IMR-90 (cell line): ENCODE measurements around the gene ENTPD3. TPM values are rescaled to one million over a fixed set of nuclear protein-coding genes. Genes with fewer than 3 reads are reported as not detected.

Experiments used
- ATAC-seq: fragments of 200-7000 bp; cut with Tn5 transposase; 2 replicates; pipeline ENCODE4 v1.9.1; 2020; ENCODE audit warnings: low read depth, mild to moderate bottlenecking, moderate library complexity
- BruUV-seq: library from RNA; stranded (reverse); fragments of 400-500 nt; replicated peaks from 2 replicates; lab custom pipeline; 2021; lab: Mats Ljungman, UMichigan
- CTCF ChIA-PET: fragments of 300-600 bp; formaldehyde crosslinking; extraction: SDS; loops from one replicate; lab custom pipeline; 2021; ENCODE audit warnings: antibody characterized with exemption; lab: Yijun Ruan, JAX
- POLR2A ChIA-PET: fragments of 300-600 bp; sonication (Branson Sonifier 250); formaldehyde crosslinking; loops from one replicate; lab custom pipeline; 2022; ENCODE audit warnings: antibody characterized with exemption; ENCODE audit not compliant: unreplicated experiment; lab: Charles Lee
- DNase-seq: peaks from one replicate; pipeline ENCODE4 v3.0.0; 2013
- H2AFZ ChIP-seq: replicated peaks from 2 replicates; pipeline ENCODE3; 2013; ENCODE audit warnings: low read length, mild to moderate bottlenecking; ENCODE audit not compliant: poor library complexity
- H2AK5ac ChIP-seq: 2 replicates; pipeline ENCODE4 v1.6.1; 2013; ENCODE audit warnings: low read depth, low read length, inconsistent platforms
- H2AK9ac ChIP-seq: replicated peaks from 2 replicates; pipeline ENCODE3; 2013; ENCODE audit warnings: mild to moderate bottlenecking, low read depth, low read length, moderate library complexity; ENCODE audit not compliant: poor library complexity
- H2BK120ac ChIP-seq: 2 replicates; pipeline ENCODE4 v1.6.1; 2013; ENCODE audit warnings: low read depth, low read length, inconsistent platforms
- H2BK15ac ChIP-seq: 3 replicates; pipeline ENCODE4 v1.6.1; 2013; ENCODE audit warnings: low read depth, low read length, inconsistent platforms
- H2BK20ac ChIP-seq: 2 replicates; pipeline ENCODE4 v1.6.1; 2013; ENCODE audit warnings: low read depth, mild to moderate bottlenecking, inconsistent platforms, low read length, moderate library complexity
- H2BK5ac ChIP-seq: 2 replicates; pipeline ENCODE4 v1.6.1; 2013; ENCODE audit warnings: mild to moderate bottlenecking, low read depth, low read length, inconsistent platforms; ENCODE audit not compliant: poor library complexity, severe bottlenecking
- H3K14ac ChIP-seq: replicated peaks from 2 replicates; pipeline ENCODE4 v1.6.1; 2013; ENCODE audit warnings: low read depth, low read length, inconsistent platforms
- H3K18ac ChIP-seq: 2 replicates; pipeline ENCODE4 v1.6.1; 2013; ENCODE audit warnings: low read depth, low read length, control low read depth
- H3K23ac ChIP-seq: 2 replicates; pipeline ENCODE4 v1.6.1; 2013; ENCODE audit warnings: low read depth, low read length, inconsistent platforms
- H3K27ac ChIP-seq: 2 replicates; pipeline ENCODE4 v1.5.1; 2013; ENCODE audit warnings: mild to moderate bottlenecking, control low read depth, low read length; ENCODE audit not compliant: insufficient read depth
- H3K27me3 ChIP-seq: 2 replicates; pipeline ENCODE4 v1.6.1; 2013; ENCODE audit warnings: low read length; ENCODE audit not compliant: control insufficient read depth, insufficient read depth
- H3K36me3 ChIP-seq: 2 replicates; pipeline ENCODE4 v1.6.1; 2013; ENCODE audit warnings: low read length, mixed read lengths; ENCODE audit not compliant: control insufficient read depth, insufficient read depth
- H3K4ac ChIP-seq: 2 replicates; pipeline ENCODE4 v1.6.1; 2013; ENCODE audit warnings: low read depth, low read length, inconsistent platforms
- H3K4me1 ChIP-seq: 2 replicates; pipeline ENCODE4 v1.6.1; 2013; ENCODE audit warnings: low read length, mixed read lengths; ENCODE audit not compliant: control insufficient read depth, insufficient read depth
- H3K4me2 ChIP-seq: 2 replicates; pipeline ENCODE4 v1.6.1; 2013; ENCODE audit warnings: low read depth, mild to moderate bottlenecking, control low read depth, low read length, moderate library complexity
- H3K4me3 ChIP-seq: 2 replicates; pipeline ENCODE4 v1.5.1; 2013; ENCODE audit warnings: low read depth, mild to moderate bottlenecking, control low read depth, low read length, moderate library complexity; ENCODE audit not compliant: insufficient read depth
- H3K56ac ChIP-seq: 2 replicates; pipeline ENCODE4 v1.6.1; 2013; ENCODE audit warnings: low read length, inconsistent platforms; ENCODE audit not compliant: insufficient read depth; ENCODE audit errors: extremely low read depth
- H3K79me1 ChIP-seq, 2 experiments: 2 replicates each; pipeline ENCODE4 v1.6.1; 2013; ENCODE audit warnings: low read length in 2 of 2, inconsistent platforms in 1 of 2, low read depth in 1 of 2
- H3K9ac ChIP-seq: 2 replicates; pipeline ENCODE4 v1.6.1; 2013; ENCODE audit warnings: low read depth, low read length, control low read depth
- H3K9me1 ChIP-seq: 2 replicates; pipeline ENCODE4 v1.6.1; 2013; ENCODE audit warnings: low read length, inconsistent platforms; ENCODE audit not compliant: insufficient read depth
- H3K9me3 ChIP-seq: 2 replicates; pipeline ENCODE4 v1.6.1; 2013; ENCODE audit warnings: low read length; ENCODE audit not compliant: control insufficient read depth, insufficient read depth
- H4K20me1 ChIP-seq: 2 replicates; pipeline ENCODE4 v1.6.1; 2013; ENCODE audit warnings: low read length, inconsistent platforms; ENCODE audit not compliant: insufficient read depth
- H4K5ac ChIP-seq: 2 replicates; pipeline ENCODE4 v1.6.1; 2013; ENCODE audit warnings: mild to moderate bottlenecking, low read depth, low read length, control low read depth
- H4K8ac ChIP-seq, 2 experiments: 2 replicates each; pipeline ENCODE4 v1.6.1; 2013; ENCODE audit warnings: low read depth in 2 of 2, low read length in 2 of 2, control low read depth in 1 of 2, inconsistent platforms in 1 of 2
- H4K91ac ChIP-seq: 2 replicates; pipeline ENCODE4 v1.6.1; 2013; ENCODE audit warnings: low read depth, low read length, inconsistent platforms; ENCODE audit not compliant: insufficient read depth
- BHLHE40 ChIP-seq: fragments of 150-350 bp; IDR thresholded peaks from 2 replicates; pipeline ENCODE4 v1.6.1; 2016; ENCODE audit warnings: mild to moderate bottlenecking, low read depth, low read length
- CEBPB ChIP-seq: IDR thresholded peaks from 2 replicates; pipeline ENCODE4 v1.6.1; 2012; ENCODE audit warnings: low read depth, low read length, improper control_type of control experiment
- CHD1 ChIP-seq: IDR thresholded peaks from 2 replicates; pipeline ENCODE4 v1.6.1; 2012; ENCODE audit warnings: low read depth, low read length, improper control_type of control experiment
- FOS ChIP-seq: fragments of 150-350 bp; IDR thresholded peaks from 2 replicates; pipeline ENCODE4 v1.6.1; 2016; ENCODE audit warnings: low read depth, low read length
- MAFK ChIP-seq: IDR thresholded peaks from 2 replicates; pipeline ENCODE4 v1.6.1; 2012; ENCODE audit warnings: low read depth, low read length, improper control_type of control experiment
- MAZ ChIP-seq: IDR thresholded peaks from 2 replicates; pipeline ENCODE4 v1.6.1; 2012; ENCODE audit warnings: low read depth, mild to moderate bottlenecking, low read length, improper control_type of control experiment, moderate library complexity, borderline replicate concordance
- MXI1 ChIP-seq: IDR thresholded peaks from 2 replicates; pipeline ENCODE4 v1.6.1; 2012; ENCODE audit warnings: low read depth, mild to moderate bottlenecking, low read length, moderate library complexity, borderline replicate concordance
- NFE2L2 ChIP-seq: fragments of 150-350 bp; IDR thresholded peaks from 2 replicates; pipeline ENCODE4 v1.6.1; 2016; ENCODE audit warnings: low read depth, mild to moderate bottlenecking, low read length
- POLR2A ChIP-seq: IDR thresholded peaks from 2 replicates; pipeline ENCODE4 v1.6.1; 2012; ENCODE audit warnings: mild to moderate bottlenecking, low read depth, low read length
- RAD21 ChIP-seq: IDR thresholded peaks from 2 replicates; pipeline ENCODE4 v1.6.1; 2012; ENCODE audit warnings: low read length, improper control_type of control experiment
- RCOR1 ChIP-seq: IDR thresholded peaks from 2 replicates; pipeline ENCODE4 v1.6.1; 2012; ENCODE audit warnings: mild to moderate bottlenecking, low read length, improper control_type of control experiment; ENCODE audit not compliant: insufficient replicate concordance
- RFX5 ChIP-seq: IDR thresholded peaks from 2 replicates; pipeline ENCODE4 v1.8.0; 2012; ENCODE audit warnings: low read depth, mild to moderate bottlenecking, low read length, moderate library complexity
- SMC3 ChIP-seq: fragments of 150-350 bp; IDR thresholded peaks from 2 replicates; pipeline ENCODE4 v1.6.1; 2016; ENCODE audit warnings: low read depth, mild to moderate bottlenecking, antibody characterized with exemption, low read length, moderate library complexity
- whole genome bisulfite sequencing, 2 experiments: methylation state at CpG; one replicate each; pipeline versions ENCODE4 v1.1.5 to v1.1.7; 2013; ENCODE audit warnings: missing lambda C conversion rate in 2 of 2; ENCODE audit not compliant: insufficient read length in 1 of 2; ENCODE audit errors: extremely low coverage in 2 of 2; 5-methylcytosine and 5-hydroxymethylcytosine counted together
- dilution Hi-C: fragments of 300-500 bp; cut with HindIII; formaldehyde crosslinking; loops from one replicate; pipeline ENCODE4 v1.14.3; 2018; ENCODE audit warnings: low sequenced_read_pairs; ENCODE audit not compliant: unreplicated experiment
- in situ Hi-C: fragments of 300-500 bp; cut with MboI; formaldehyde crosslinking; loops from 3 replicates; pipeline ENCODE4 v1.14.3; 2019; ENCODE audit warnings: low sequenced_read_pairs, inconsistent platforms, mixed read lengths
- intact Hi-C: fragments of 100-400 bp; cut with micrococcal nuclease; formaldehyde crosslinking; loops from 2 replicates; pipeline ENCODE4 v1.10.0; 2022
- polyA plus RNA-seq, 3 experiments: library from polyadenylated mRNA; depleted of rRNA; stranded (reverse); fragments of >200 nt; gene quantifications; 2 replicates each; pipeline ENCODE4 v1.2.3, GENCODE V29; 2012; ENCODE audit warnings: low replicate concordance in 1 of 3
- total RNA-seq: library from RNA; depleted of rRNA; stranded (reverse); fragments of >200 nt; gene quantifications from 2 replicates; pipeline ENCODE4 v1.2.3, GENCODE V29; 2012
- TF ChIP-seq, protein P1 (sequence below): conservative IDR thresholded peaks from 2 replicates; pipeline ENCODE4 v1.5.1; 2012; ENCODE audit warnings: mild to moderate bottlenecking, low read depth, low read length, improper control_type of control experiment
- TF ChIP-seq, protein P2 (sequence below): fragments of 150-350 bp; IDR thresholded peaks from 2 replicates; pipeline ENCODE4 v1.6.1; 2016; ENCODE audit warnings: low read depth, mild to moderate bottlenecking, low read length, moderate library complexity, borderline replicate concordance
- TF ChIP-seq, protein P3 (sequence below): fragments of 150-350 bp; IDR thresholded peaks from 2 replicates; pipeline ENCODE4 v1.6.1; 2017; ENCODE audit warnings: mild to moderate bottlenecking, antibody characterized with exemption, low read length, low read depth

ENTPD3 gene
- total and polyA plus RNA-seq, 2 of the 4 experiments (the other 2 are of a cell fraction), result not detected

DNA sequence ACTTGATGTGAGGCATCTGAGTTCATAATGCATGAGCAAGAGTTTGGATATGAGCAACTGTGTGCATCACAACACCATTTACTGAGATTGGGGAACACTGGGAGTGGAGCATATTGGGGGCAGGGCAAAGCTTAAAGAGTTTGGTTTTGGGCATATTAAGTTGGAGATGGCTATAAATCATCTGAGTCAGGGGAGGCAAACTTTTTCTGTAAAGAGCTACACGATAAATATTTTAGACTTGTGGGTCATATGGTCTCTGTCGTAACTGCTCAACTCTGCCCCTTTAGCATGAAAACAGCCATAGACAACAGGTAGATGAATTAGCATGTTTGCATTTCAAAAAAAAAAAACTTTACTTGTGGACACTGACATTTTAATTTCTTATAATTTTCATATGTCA, 20.0 kb downstream of the ENTPD3 start:
- Histone ChIP-seq H2BK20ac (no peak overlapping the region), H2AK9ac (no peak overlapping the region), H3K27me3 (no peaks in the 10 kb centered on the region), H3K9ac (no peak overlapping the region), H4K20me1 (no peaks in the 10 kb centered on the region), H2AFZ (no peak overlapping the region), H3K23ac (no peak overlapping the region), H3K9me3 (no peaks in the 10 kb centered on the region), H3K4me2 (no peak overlapping the region), H3K4me3 (no peak overlapping the region), H3K79me1 (no peaks in the 10 kb centered on the region), H3K27ac (no peak overlapping the region), H3K36me3 (no peaks in the 10 kb centered on the region), H3K9me1 (no peaks in the 10 kb centered on the region), H4K5ac (no peak overlapping the region), H2AK5ac (no peak overlapping the region), H3K18ac (no peak overlapping the region), H2BK120ac (no peak overlapping the region), H3K14ac (no peak overlapping the region), H4K8ac (no peak overlapping the region), H3K4ac (no peak overlapping the region), H4K91ac (no peak overlapping the region), H3K4me1 (no peaks in the 10 kb centered on the region), H3K56ac (no peak overlapping the region), H2BK5ac (no peak overlapping the region), H2BK15ac (no peak overlapping the region)
- ChIA-PET POLR2A (no interaction called here), CTCF (interaction anchor here (0.6 kb wide), 1 partner anchor 47 kb away, joined by 3 read pairs; no protein-coding TSS in a partner anchor)
- WGBS, 2 experiments, result 100% methylated on average over 1 of the region's 2 CpGs; no CpG with 5 or more reads in 1 of the 2 experiments
- in situ Hi-C loops (no loop called here), dilution Hi-C loops (no loop called here), intact Hi-C loops (no loop called here)
- no TSS peak for BruUV-seq
- no peak for DNase-seq
- no peak for ATAC-seq
- TF ChIP-seq MXI1, result no peak
- TF ChIP-seq, protein P1, sequence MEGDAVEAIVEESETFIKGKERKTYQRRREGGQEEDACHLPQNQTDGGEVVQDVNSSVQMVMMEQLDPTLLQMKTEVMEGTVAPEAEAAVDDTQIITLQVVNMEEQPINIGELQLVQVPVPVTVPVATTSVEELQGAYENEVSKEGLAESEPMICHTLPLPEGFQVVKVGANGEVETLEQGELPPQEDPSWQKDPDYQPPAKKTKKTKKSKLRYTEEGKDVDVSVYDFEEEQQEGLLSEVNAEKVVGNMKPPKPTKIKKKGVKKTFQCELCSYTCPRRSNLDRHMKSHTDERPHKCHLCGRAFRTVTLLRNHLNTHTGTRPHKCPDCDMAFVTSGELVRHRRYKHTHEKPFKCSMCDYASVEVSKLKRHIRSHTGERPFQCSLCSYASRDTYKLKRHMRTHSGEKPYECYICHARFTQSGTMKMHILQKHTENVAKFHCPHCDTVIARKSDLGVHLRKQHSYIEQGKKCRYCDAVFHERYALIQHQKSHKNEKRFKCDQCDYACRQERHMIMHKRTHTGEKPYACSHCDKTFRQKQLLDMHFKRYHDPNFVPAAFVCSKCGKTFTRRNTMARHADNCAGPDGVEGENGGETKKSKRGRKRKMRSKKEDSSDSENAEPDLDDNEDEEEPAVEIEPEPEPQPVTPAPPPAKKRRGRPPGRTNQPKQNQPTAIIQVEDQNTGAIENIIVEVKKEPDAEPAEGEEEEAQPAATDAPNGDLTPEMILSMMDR, result no peak
- no peak for TF ChIP-seq POLR2A
- TF ChIP-seq MAZ, result no peak
- no peak for TF ChIP-seq NFE2L2
- TF ChIP-seq MAFK, result no peak
- no peak for TF ChIP-seq CHD1
- TF ChIP-seq, protein P2, sequence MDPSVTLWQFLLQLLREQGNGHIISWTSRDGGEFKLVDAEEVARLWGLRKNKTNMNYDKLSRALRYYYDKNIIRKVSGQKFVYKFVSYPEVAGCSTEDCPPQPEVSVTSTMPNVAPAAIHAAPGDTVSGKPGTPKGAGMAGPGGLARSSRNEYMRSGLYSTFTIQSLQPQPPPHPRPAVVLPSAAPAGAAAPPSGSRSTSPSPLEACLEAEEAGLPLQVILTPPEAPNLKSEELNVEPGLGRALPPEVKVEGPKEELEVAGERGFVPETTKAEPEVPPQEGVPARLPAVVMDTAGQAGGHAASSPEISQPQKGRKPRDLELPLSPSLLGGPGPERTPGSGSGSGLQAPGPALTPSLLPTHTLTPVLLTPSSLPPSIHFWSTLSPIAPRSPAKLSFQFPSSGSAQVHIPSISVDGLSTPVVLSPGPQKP, result no peak
- no peak for TF ChIP-seq SMC3
- TF ChIP-seq RFX5, result no peak
- TF ChIP-seq, protein P3, sequence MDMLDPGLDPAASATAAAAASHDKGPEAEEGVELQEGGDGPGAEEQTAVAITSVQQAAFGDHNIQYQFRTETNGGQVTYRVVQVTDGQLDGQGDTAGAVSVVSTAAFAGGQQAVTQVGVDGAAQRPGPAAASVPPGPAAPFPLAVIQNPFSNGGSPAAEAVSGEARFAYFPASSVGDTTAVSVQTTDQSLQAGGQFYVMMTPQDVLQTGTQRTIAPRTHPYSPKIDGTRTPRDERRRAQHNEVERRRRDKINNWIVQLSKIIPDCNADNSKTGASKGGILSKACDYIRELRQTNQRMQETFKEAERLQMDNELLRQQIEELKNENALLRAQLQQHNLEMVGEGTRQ, result no peak
- TF ChIP-seq RCOR1, result no peak
- TF ChIP-seq CEBPB, result no peak
- no peak for TF ChIP-seq RAD21
- no peak for TF ChIP-seq BHLHE40
- no peak for TF ChIP-seq FOS
